Measurements from ENCODE around the gene VPS37D. TPM values are rescaled to one million over a fixed set of nuclear protein-coding genes. Genes with fewer than 3 reads are reported as not detected.
"Not testable (repeated sequence)": the region's sequence is repeated elsewhere in the genome, so short reads cannot be mapped to it uniquely, and the experiment has no call there.

The VPS37D gene
- polyA plus RNA-seq, 1 of the 3 experiments (the other 2 are of a cell fraction): 7.4 TPM

GRCh38 chr7:73674468-73675124, 7.0 kb downstream of the VPS37D start:
- H3K9me2 ChIP-seq: no peaks in the 10 kb centered on the region
- no peak overlapping the region for H2AFZ ChIP-seq (ENCODE audit: low read depth)
- no peak overlapping the region for H3K27ac ChIP-seq (ENCODE audit: low read depth in 2 of 2, low read length in 1 of 2)
- ChIA-PET POLR2A (interaction anchor here (0.5 kb wide), 1 partner anchor 18 kb away, joined by 3 read pairs; no protein-coding TSS in a partner anchor), CTCF (interaction anchor here (0.8 to 4.1 kb wide), 6 partner anchors 22 to 180 kb away, joined by 3 to 26 read pairs (median 4); no protein-coding TSS in a partner anchor)
- no peak for DNase-seq
- no peak overlapping the region for H3K4me2 ChIP-seq
- no peaks in the 10 kb centered on the region; a peak in 1 of 4 replicates for H3K4me1 ChIP-seq (ENCODE audit: control insufficient read depth in 1 of 2, insufficient read depth in 2 of 2, low read depth in 1 of 2, low read length in 1 of 2)
- H3K27me3 ChIP-seq (ENCODE audit: insufficient read depth): no peaks in the 10 kb centered on the region
- H3K9me3 ChIP-seq: no peaks in the 10 kb centered on the region
- no peaks in the 10 kb centered on the region for H4K20me1 ChIP-seq (ENCODE audit: insufficient read depth)
- no peak for TF ChIP-seq MEF2A (IDR thresholded peaks at IDR 0.05; ENCODE audit: borderline replicate concordance, low read depth)
- H3K9ac ChIP-seq: no peak overlapping the region
- peaks cover 16% of the 10 kb centered on the region; the same call in 1 of the 2 replicates for H3K79me2 ChIP-seq (ENCODE audit: insufficient read depth)
- peaks cover 5 to 18% of the 10 kb centered on the region in 2 experiments for H3K36me3 ChIP-seq (replicated peaks in 1 of 2; ENCODE audit: control insufficient read depth in 1 of 2, insufficient read depth in 2 of 2, low read length in 1 of 2)
- WGBS (ENCODE audit: low lambda C conversion rate): 86% methylated on average over 1 of the region's 1 CpG
- no peak overlapping the region for H3K4me3 ChIP-seq (ENCODE audit: low read depth in 2 of 2, low read length in 1 of 2)
- H3F3A ChIP-seq (replicated peaks; ENCODE audit: insufficient read depth): no peaks in the 10 kb centered on the region

DNA sequence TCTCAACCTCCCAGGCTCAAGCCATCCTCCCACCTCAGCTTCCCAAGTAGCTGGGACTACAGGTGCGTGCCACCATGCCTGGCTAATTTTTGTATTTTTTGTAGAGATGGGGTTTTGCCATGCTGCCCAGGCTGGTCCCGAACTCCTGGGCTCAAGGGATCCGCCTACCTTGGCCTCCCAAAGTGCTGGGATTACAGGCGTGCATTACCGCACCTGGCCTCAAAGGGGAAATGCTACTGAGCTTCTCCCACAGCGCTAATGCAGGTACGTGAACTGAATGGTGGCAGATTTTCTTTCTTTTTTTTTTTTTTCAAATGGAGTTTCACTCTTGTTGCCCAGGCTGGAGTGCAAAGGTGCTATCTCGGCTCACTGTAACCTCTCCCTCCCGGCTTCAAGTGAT, 8.4 kb downstream of the VPS37D start:
- H3K79me2 ChIP-seq (ENCODE audit: insufficient read depth): peaks cover 31% of the 10 kb centered on the region
- 97% methylated on average over 9 of the region's 9 CpGs for WGBS (ENCODE audit: low lambda C conversion rate)
- H3K36me3 ChIP-seq (replicated peaks in 1 of 2; ENCODE audit: control insufficient read depth in 1 of 2, insufficient read depth in 2 of 2, low read length in 1 of 2): peaks cover 9 to 27% of the 10 kb centered on the region in 2 experiments
- DNase-seq; POLR2A ChIA-PET; H3K27ac ChIP-seq (ENCODE audit: low read depth in 2 of 2, low read length in 1 of 2); H3K27me3 ChIP-seq (ENCODE audit: insufficient read depth); H3K4me3 ChIP-seq (ENCODE audit: low read depth in 2 of 2, low read length in 1 of 2); H4K20me1 ChIP-seq (ENCODE audit: insufficient read depth); H3K9me3 ChIP-seq; H3K9ac ChIP-seq; H2AFZ ChIP-seq (ENCODE audit: low read depth); H3K4me1 ChIP-seq (ENCODE audit: control insufficient read depth in 1 of 2, insufficient read depth in 2 of 2, low read depth in 1 of 2, low read length in 1 of 2); H3K9me2 ChIP-seq; H3K4me2 ChIP-seq; H3F3A ChIP-seq (replicated peaks; ENCODE audit: insufficient read depth): not testable (repeated sequence)
- CTCF ChIA-PET: interaction anchor here (0.8 to 4.1 kb wide), 6 partner anchors 8 to 70 kb away, joined by 3 to 26 read pairs (median 8); partner anchors contain the start of gene VPS37D

- CTCF ChIA-PET: interaction anchor here (2.8 kb wide), 1 partner anchor 72 kb away, joined by 11 read pairs; no protein-coding TSS in a partner anchor
Measured at GRCh38 chr7:73678862-73679261, 11.2 kb downstream of the VPS37D start.

More at GRCh38 chr7:73678862-73679261, 11.2 kb downstream of the VPS37D start:
- no peak overlapping the region for H3K4me3 ChIP-seq (ENCODE audit: low read depth in 2 of 2, low read length in 1 of 2)
- 90% methylated on average over 6 of the region's 6 CpGs for WGBS (ENCODE audit: low lambda C conversion rate)
- H3F3A ChIP-seq (replicated peaks; ENCODE audit: insufficient read depth): no peaks in the 10 kb centered on the region
- H3K4me2 ChIP-seq: no peak overlapping the region
- no peaks in the 10 kb centered on the region for H3K9me3 ChIP-seq
- H3K36me3 ChIP-seq (replicated peaks in 1 of 2; ENCODE audit: control insufficient read depth in 1 of 2, insufficient read depth in 2 of 2, low read length in 1 of 2): peaks cover 7 to 27% of the 10 kb centered on the region in 2 experiments
- H2AFZ ChIP-seq (ENCODE audit: low read depth): no peak overlapping the region
- no peak for TF ChIP-seq EP300 (IDR thresholded peaks at IDR 0.05; ENCODE audit: borderline replicate concordance in 1 of 2, low read depth in 1 of 2, low read length in 1 of 2)
- TF ChIP-seq, protein P1, sequence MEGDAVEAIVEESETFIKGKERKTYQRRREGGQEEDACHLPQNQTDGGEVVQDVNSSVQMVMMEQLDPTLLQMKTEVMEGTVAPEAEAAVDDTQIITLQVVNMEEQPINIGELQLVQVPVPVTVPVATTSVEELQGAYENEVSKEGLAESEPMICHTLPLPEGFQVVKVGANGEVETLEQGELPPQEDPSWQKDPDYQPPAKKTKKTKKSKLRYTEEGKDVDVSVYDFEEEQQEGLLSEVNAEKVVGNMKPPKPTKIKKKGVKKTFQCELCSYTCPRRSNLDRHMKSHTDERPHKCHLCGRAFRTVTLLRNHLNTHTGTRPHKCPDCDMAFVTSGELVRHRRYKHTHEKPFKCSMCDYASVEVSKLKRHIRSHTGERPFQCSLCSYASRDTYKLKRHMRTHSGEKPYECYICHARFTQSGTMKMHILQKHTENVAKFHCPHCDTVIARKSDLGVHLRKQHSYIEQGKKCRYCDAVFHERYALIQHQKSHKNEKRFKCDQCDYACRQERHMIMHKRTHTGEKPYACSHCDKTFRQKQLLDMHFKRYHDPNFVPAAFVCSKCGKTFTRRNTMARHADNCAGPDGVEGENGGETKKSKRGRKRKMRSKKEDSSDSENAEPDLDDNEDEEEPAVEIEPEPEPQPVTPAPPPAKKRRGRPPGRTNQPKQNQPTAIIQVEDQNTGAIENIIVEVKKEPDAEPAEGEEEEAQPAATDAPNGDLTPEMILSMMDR (IDR thresholded peaks at IDR 0.05): no peak
- no peak for TF ChIP-seq FOXM1 (IDR thresholded peaks at IDR 0.05; ENCODE audit: low read depth)
- no peak for TF ChIP-seq EZH2phosphoT487 (IDR thresholded peaks at IDR 0.05; ENCODE audit: borderline replicate concordance, low read depth)
- TF ChIP-seq YY1 (IDR thresholded peaks at IDR 0.05; ENCODE audit: low read depth): no peak
- H3K27ac ChIP-seq (ENCODE audit: low read depth in 2 of 2, low read length in 1 of 2): no peak overlapping the region
- H3K9ac ChIP-seq: no peak overlapping the region
- DNase-seq: no peak
- no peaks in the 10 kb centered on the region for H4K20me1 ChIP-seq (ENCODE audit: insufficient read depth)
- no peaks in the 10 kb centered on the region for H3K9me2 ChIP-seq
- peaks cover 16 to 19% of the 10 kb centered on the region in 2 experiments; a peak in 3 of 4 replicates for H3K4me1 ChIP-seq (ENCODE audit: control insufficient read depth in 1 of 2, insufficient read depth in 2 of 2, low read depth in 1 of 2, low read length in 1 of 2)
- no peaks in the 10 kb centered on the region for H3K27me3 ChIP-seq (ENCODE audit: insufficient read depth)
- H3K79me2 ChIP-seq (ENCODE audit: insufficient read depth): peaks cover 57% of the 10 kb centered on the region
- POLR2A ChIA-PET: no interaction called here

Data from SK-N-SH (cell line).